ENCODE data around the gene CACHD1.

CACHD1 gene

DNA sequence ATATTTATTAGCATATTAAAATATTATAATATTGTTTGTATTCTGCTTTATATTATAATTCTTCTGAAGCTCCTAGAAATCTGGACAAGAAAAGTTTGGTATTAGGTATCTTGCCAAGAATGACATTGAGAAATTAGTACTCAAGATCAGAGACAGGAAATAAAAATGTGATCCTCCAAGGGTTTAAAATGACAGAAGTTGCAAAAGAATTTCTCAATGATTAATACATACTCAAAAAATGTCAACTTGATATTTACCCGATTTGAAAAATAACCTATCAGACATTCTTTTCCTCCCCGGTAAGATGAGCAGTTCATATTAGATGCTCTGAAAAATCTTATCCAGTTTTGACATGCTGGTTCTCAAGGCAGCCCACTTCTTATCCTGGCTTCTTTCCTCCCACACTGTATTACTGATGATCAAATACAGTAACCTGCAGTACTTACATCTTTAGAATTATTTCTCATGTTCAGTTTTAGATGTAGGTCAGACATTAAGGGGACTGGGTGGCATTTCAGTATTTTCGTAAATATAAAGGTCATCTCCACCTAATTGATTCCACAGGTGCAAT, 55.3 kb downstream of the CACHD1 start:
- no peak for DNase-seq

DNA sequence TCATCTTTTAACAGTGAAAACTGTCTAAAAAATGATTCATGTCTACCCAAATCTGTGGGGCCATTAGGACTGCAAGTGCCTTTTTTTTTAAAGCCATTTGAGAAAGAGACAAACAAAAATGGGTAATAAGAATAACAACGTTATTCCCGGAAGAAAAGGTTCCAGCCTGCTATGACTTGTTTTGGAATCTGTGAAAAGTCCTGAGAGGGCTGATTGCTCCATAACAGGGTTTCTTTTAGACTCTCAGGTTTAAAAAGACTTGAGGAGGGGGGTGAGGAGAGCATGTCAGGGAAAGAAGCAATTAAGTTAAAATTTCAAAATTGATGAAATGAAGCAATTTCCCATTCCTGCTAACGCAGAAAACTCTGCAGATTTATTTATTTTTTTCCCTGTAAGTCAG, 56.4 kb downstream of the CACHD1 start:
- no peak for DNase-seq

DNA sequence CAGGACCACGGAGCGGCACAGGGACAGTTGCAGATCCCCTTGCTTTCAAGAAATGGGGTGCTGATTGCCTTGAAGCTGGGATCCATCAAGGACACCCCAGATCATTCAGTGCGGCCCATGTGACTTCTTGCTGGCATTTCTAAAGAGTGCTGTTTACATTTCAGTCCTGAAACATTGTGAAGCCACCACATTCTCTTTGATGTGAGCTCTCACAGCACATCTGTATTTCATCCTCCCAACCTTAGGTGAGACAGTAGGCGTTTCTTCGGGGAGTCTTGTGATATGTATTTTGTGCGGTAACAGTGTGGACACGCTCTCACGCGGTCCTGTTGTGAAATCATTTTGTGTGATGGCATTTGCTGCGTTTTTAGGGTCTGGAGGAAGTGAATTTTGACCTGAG, 57.2 kb downstream of the CACHD1 start:
- no peak for DNase-seq

DNA sequence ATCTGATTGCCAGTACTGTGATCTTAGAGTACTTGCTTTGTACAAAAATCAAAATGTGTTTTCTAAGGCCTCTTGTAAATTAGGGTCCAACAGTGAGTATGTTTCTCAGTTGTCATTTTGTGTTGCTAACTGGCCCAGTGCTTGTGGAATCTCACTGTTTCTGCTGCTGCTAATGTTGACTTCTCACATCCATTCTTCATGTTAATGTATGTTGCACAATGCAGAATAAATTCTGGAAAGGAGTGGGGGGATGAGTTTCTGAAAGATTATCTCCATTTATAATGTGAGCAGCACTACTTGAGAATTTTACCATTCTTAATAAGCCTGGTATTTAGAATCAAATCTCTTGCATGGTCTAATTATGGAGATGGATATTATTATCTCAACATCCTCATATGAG, 57.9 kb downstream of the CACHD1 start:
- DNase-seq = no peak

DNA sequence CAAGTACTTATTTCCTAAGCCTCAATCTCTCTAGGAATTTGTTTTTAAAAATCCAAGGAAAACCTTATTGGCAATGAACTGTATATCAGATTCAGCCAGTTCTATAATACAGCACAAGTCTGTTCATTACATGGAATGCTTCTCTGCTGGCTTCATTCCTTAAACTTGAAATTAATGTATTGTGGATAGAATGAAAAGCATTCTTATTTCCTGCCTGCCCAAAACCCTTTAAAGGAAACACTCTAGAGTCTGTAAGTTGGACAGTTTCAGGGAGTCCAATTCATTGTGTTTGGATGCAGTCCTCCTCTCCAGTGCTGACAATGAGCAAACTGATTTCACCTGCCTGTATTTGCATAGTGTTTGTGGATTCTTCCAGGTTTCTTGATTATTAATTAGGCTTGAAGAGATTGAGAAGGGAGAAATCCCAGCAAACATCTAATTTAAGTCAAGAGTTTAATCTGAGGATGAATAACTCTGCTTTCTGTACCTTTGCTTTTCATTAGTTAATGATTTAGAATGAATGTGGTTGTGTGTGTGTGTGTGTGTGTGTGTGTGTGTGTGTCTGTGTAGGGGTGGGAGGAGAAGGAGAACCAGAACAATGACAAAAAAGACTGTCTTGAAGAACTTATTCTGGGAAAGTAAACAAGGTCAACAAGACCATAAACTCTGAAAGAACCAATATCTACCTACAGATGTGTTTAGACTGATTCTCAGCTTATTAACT, 61.2 kb downstream of the CACHD1 start:
- no peak for DNase-seq

DNA sequence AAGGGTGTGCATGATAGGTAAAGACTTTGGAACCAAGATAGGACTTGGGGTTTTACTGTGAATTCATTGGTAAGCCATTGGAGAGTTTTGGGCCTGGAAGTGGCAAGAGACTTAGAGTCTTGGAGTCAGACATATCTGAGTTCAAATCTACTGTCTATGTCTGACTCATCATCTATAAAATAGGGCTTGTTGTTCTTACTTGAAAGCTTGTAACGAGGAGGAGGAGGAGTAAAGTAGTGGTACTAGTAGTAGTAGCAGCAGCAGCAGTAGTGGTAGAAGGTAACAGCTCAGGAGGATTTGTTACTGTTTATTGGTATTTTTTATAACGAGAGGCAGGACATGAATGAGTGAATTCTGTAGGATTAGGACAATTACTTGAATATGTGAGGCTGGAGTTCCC, 62.7 kb downstream of the CACHD1 start:
- no peak for DNase-seq

DNA sequence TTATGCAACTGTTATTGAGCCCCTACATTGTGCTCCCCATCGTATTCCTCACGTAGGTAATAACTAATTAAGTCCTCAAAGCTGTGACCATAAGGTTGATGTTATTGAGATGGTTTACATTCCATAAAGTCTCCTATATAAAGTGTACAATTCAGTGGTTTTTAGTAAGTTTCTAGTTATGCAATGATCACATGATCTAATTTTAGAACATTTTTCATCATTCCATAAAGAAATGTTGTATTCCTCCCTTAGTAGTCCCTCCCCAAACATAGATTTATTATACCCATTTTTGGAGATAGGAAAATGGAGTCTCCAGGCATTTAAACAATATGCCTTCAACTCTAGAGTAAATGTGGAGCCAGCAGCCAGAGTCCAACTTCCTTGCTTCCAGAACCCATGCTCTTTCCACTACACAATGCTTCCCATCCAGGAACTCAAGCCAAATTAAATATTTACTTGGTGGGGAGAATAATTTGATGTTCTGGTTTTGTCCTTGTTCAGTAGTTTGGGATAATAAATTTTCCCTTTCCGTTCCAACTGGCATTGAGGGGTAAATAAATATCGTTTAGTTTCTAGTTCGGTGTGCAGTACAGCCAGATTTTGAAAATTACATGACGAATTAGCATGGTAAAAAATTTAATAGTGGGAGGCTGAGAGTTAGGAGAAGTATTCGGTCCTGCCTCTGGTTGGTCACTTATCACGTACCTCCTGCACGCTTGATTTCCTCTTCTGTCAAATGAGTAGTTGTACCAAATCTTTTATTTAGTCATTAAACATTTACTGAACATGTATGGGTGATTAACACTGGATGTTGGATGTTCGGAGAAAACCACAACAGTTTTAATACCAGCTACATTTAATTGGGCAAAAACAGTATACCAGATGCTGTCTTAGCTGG, 66.3 kb downstream of the CACHD1 start:
- DNase-seq = no peak

DNA sequence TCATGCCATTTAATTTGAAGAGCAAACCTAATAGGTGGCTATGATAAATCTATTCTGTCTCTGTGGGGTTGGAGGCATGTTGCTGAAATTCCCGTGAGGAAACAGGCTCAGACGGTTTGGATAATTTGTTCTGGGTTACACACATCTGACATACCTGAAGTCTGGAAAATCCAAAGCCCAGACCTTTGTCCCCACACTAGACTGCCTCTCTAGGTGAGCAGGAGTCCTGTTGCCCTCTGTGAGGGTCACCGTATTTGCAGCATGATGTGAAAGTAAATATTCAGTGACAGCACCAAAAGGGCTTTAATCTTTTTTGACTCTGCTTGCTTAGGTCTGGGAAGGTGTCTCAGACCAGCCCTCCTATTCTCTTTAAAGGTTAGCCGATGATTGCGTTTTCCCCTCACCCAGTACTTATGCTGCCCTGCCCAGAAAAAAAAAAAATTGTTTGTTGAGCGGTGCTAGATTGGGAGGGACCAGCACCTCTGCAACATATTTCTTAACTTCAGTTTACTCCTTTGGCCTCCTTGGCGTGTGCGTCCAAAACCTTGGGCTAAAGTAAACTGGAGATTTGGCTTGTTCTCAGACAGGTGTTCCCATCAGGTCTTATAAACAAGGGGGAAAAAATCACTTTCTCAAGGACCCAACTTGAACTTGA, 67.0 kb downstream of the CACHD1 start:
- DNase-seq = no peak

DNA sequence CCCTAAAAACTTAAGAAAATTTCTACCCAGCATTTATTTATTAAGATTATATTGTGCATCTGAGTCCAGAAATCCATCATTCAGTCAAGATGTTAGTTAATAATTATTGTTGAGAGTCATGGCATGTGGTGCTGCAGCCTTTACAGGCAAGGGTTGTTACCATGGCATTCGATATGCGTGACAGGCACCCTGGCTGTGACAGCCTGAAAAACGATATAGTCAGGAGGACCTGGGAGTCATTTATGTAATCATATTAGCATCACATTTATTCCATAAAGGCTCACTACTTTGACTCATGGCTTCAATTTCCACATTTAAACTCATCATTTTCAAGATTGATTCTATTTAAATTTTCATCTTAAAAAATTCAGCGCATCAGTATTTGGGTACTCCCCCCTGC, 68.0 kb downstream of the CACHD1 start:
- no peak for DNase-seq

DNA sequence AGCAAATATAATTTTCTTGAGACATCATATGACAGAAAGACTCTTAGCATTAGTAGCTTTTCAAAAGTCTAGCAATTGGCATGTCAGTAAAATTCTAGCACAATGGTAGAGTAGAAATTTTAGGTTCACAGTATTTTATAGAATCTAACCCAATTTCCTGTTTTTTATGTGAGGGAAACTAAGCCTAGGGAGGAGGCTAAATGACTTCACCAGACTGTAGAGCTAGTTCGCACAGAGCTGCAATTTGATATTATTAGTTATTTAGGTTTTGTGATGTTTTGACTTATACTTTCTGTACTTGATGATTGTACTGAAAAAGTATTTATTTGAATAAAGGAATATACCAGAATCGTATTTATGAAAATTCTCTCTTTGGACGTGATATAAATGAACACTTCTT, 68.5 kb downstream of the CACHD1 start:
- DNase-seq = no peak

DNA sequence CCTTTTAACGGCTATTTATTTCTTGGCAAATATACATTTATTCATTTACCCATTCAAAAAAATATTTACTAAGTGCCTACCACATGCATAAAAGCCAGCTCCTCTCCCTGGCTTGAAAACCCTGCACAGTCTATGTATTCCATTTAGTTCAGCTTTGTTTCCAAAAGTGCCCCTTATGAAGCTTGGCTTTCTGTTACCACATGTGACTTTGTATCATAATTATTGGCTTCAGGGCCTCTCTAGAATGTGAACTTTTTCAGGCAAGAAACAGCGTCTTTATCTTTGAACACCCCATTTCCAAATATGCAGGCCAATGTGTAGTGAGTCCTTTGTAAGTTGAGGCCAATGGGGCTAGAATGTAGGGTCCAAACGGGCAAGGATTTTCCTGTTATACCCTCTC, 69.4 kb downstream of the CACHD1 start:
- DNase-seq = no peak

DNA sequence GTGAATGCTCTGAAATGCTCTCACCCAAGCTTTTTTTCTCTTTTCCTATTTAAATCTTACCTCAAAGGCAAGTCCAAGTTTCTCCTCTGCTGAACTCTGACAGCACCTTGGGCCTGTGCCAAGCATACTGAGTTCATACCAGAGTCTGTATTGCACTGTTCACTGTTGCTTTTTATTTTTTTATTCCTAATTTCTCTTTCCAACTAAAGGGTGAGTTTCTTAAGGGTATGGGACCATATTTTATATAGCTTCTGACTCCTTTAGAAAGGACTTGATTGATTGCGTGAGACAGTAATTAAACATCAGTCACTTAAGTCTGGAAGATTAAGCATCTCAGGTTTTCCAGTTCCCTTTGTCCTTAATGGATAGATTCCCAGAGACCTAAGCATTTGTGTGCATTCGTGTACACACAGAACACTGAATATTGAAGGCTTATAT, 69.9 kb downstream of the CACHD1 start:
- DNase-seq = no peak

DNA sequence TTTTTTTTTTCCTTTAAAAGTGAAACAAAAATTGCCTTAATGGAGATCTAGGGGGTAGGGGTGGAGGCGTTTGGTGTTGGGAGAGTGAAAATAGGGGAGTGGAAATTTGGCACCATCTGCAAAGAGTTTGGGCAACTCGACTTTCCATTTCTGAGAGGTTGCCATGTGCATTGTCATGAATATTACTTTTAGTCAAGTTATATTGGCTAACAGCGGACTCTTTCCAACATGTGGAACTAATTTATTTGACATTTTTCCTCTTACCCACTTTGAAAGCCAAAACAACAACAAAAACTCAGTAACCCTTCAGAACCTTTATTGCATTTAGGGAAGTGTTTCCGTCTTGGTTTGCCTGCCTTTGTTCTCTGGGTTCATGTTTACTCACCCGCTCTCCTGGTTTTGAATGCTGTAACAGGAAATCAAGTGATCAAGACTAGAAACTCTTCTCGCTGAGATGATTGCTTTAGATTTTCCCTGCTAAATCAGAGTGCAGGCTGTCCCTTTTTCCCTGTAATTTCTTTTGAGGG, 70.4 kb downstream of the CACHD1 start:
- DNase-seq = no peak

DNA sequence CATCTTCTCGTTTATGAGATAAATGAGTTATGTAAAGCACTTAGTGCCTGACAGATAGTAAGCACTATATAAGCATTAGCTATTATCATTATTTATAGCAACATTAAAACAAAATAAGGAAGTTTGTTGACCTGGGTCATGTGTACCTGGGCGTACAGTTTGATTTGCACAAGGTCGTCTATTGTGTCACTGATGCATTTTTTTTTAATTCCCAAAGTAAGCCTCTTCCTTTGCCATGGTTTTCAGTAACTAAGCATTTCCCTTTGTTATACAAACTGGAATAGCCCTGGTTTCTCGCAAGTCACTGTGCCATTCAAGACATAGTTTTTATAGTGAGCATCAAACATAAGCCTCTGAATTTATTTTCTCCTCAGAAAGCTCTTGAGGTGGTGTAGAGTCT, 72.2 kb downstream of the CACHD1 start:
- DNase-seq = no peak

DNA sequence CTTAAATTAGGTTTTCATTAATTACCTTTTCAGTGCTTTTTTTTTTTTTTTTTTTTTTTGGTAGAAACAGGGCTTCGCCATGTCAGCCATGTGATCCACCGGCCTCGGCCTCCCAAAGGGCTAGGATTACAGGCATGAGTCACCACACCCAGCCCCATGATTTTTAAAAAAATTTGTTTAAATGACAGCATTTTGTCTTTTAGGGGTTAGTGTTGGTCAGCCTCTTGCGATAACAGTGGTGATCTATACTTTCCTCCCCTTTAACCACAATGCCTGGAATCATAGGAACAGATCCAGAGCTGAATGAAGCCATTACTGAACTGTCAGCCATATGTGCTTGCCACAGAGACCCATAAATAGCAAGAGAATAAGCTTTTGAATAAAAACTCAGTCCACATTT, 73.9 kb downstream of the CACHD1 start:
- no peak for DNase-seq

DNA sequence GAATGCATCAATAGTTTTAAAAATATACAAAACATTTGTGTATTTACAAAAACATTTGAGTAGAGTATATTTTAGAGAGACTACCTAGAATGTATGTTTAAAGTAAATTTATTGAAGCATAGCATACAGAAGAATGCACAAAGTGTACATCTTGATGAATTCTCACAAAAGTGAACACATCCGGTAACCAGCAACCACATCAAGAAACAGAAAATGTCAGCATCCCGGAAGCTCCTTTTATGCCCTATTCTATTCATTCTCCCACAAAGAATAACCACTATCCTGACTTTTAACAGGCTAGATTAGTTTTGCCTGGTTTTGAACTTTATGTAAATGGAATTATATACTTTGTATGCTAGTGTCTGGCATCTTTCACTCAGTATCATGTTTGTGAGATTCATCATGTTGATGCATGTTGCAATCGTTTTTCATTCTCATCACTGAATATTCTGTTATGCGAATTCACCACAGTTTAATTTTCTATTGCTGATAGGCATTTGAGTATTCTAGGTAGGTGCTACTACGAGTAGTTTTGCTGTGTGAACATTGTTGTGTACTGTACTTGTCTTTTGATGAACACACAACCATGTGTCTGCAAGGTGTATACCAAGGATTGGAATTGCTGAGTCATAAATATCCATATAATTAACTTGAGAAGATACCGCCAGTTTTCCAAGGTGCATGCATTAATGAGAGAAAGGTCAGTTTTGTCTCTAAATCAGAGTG, 75.4 kb downstream of the CACHD1 start:
- DNase-seq = no peak

DNA sequence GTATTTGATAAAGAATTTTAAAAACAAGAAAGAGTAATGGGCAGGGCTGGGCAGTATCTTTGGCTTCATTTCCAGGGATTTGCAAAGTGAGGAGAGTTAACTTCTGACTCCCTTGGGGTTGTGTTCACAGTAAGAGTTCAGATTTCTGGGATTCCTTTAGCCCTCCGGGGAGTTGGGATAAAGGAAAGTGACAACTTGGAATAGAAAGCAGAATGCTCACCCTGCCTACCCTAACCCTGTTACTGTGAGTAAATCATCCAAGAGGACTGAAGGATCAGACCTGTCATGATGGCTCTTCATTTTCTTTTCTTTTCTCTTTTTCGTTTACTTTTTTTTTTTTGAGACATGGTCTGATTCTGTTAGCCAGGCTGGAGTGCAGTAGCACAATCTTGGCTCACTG, 76.1 kb downstream of the CACHD1 start:
- no peak for DNase-seq

DNA sequence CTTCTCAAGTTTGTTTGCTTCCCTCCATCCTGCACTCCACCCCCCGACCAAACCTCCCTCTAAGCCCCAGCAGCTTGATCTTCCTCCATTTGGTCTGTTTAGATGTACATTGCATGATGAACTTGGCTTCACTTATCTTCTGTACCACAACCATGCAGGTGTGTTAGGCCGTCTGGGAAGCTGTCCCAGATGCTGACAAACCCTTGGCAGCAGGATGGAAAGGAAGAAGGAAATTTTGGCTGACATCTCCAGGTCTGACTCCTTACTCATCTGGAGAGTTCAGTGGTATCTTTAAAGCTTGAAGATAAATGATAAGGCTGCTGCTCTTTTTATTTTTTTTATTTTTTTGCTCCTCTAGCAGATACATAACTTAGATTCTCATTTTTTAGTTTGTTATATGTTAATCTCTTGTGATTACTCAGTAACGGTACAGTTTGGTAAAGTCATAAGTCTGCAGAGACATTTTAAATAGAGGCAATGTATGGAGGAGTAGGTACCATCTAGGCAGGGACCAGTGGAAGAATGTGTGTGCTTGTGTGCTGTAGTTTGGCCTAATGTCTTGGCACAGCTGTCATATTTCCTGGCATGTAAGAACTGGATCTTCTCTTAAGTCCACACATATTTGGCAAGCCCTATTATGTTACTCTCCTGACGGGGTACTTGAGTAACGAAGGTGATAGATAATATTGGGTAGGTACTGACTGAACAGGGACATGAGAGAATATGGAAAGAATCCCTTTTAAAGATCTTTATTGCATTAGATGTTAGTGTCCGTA, 79.7 kb downstream of the CACHD1 start:
- DNase-seq = no peak

DNA sequence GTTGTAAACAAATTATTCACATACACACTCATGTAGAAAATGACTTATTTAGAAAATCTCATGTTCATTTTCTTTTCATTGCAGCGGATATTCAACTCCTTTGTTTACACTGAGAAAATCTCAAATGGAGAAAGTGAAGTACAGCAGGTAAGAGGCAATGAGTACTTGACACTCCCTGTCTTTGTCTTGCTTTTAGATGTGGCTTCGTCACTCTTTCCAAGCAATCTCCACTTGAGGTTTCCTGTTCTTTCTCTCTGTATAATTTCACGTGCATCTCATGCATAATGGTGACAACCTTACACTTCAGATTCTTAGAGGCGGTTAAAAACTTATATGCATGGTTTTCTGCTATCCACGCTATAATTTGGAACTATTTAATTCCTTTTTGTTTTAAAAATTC, 80.6 kb downstream of the CACHD1 start:
- no peak for DNase-seq

DNA sequence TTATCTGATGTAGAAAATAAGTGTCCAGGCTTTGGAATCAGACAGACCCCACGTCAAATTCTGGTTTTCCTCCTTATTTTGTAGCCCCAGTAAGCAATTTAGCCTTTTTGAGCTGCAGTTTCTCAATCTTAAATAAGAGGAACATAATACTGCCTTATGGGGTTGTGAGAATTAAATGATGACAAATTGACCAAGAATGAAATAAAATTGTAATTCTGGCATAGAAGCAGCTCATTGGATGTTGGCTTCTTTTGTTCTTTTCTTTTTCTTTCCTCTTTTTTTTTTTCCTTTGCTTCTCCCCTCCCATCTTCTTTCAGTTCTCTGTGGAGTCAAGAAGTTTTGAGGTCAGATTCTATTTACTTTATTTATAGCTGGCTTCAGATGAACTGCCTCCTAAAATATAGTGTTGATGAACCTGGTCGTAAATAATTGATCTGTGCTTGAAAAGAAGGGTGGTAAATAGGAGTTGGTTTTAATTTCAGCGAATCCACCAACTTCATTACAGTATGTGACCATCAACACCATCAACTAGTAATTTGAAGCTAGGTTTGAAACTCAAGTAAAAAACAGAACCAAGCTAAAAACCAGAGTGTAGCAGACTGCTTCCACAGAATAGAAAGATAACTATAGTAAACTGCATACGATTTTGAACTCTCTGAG, 81.1 kb downstream of the CACHD1 start:
- no peak for DNase-seq

DNA sequence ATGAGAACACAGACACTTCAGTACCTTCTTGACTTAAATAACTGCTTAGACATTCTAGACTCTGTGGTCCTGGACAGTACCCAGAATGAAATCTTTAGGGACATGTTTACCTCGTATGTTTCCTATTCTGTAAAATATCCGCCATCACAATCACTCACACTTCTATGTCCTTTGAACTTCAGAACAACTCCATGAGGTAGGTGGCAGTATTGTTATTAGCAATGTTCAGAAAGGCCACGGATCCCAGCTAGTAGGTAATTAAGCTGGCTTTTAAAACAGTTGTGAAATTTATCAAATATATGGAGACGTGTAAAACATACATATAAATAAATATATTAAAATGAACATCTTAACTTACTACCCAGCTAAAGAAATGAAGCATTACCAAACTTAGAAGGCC, 83.4 kb downstream of the CACHD1 start:
- no peak for DNase-seq

All from activated CD4-positive, alpha-beta T cell treated with anti-CD3 and anti-CD28 coated beads, Interleukin-2, amount 50 U/mL, for 4 hours (primary cell).